Neuronal stem cell (in vitro differentiated cells): ENCODE results near the gene PTCRA.

Source experiments
- DNase-seq: peaks from one replicate; pipeline ENCODE4 v3.0.0-alpha.2; 2013; ENCODE audit warnings: low spot score
- H2AFZ ChIP-seq: one replicate; pipeline ENCODE4 v1.6.1; 2013; ENCODE audit warnings: mild to moderate bottlenecking, low read length, inconsistent platforms
- H2AK5ac ChIP-seq: 2 replicates; pipeline ENCODE4 v1.6.1; 2013; ENCODE audit warnings: low read depth, mild to moderate bottlenecking, inconsistent platforms, low read length, moderate library complexity, mixed read lengths
- H2BK120ac ChIP-seq: 2 replicates; pipeline ENCODE4 v1.6.1; 2013; ENCODE audit warnings: low read depth, mild to moderate bottlenecking, inconsistent platforms, low read length, moderate library complexity, mixed read lengths
- H2BK12ac ChIP-seq: one replicate; pipeline ENCODE4 v1.6.1; 2013; ENCODE audit warnings: low read length, inconsistent platforms
- H2BK15ac ChIP-seq: 2 replicates; pipeline ENCODE4 v1.6.1; 2013; ENCODE audit warnings: mild to moderate bottlenecking, low read length, inconsistent platforms, mixed read lengths
- H2BK5ac ChIP-seq: one replicate; pipeline ENCODE4 v1.6.1; 2013; ENCODE audit warnings: inconsistent platforms, mild to moderate bottlenecking, low read length, moderate library complexity
- H3K14ac ChIP-seq: one replicate; pipeline ENCODE4 v1.6.1; 2013; ENCODE audit warnings: low read length, inconsistent platforms
- H3K18ac ChIP-seq: 2 replicates; pipeline ENCODE4 v1.6.1; 2013; ENCODE audit warnings: low read length, inconsistent platforms
- H3K23ac ChIP-seq: 2 replicates; pipeline ENCODE4 v1.6.1; 2013; ENCODE audit warnings: low read depth, mild to moderate bottlenecking, mixed read lengths, low read length, inconsistent platforms; ENCODE audit not compliant: poor library complexity
- H3K27ac ChIP-seq: replicated peaks from 3 replicates; pipeline ENCODE4 v1.5.1; 2013; ENCODE audit warnings: low read length, inconsistent platforms
- H3K27me3 ChIP-seq, 3 experiments: 2 replicates each; pipeline ENCODE4 v1.6.1; 2013; ENCODE audit warnings: low read length in 3 of 3, mild to moderate bottlenecking in 2 of 3, inconsistent platforms in 1 of 3, low read depth in 1 of 3, mixed read lengths in 1 of 3, moderate library complexity in 1 of 3; ENCODE audit not compliant: control insufficient read depth in 3 of 3, insufficient read depth in 3 of 3
- H3K36me3 ChIP-seq, 2 donors: replicated peaks in 1 of 2; 2 replicates each; pipeline ENCODE4 v1.6.1; 2013; ENCODE audit warnings: low read length in 2 of 2; ENCODE audit not compliant: control insufficient read depth in 2 of 2, insufficient read depth in 2 of 2
- H3K4ac ChIP-seq: 2 replicates; pipeline ENCODE4 v1.6.1; 2013; ENCODE audit warnings: inconsistent platforms, mild to moderate bottlenecking, low read length, moderate library complexity
- H3K4me1 ChIP-seq, 2 donors: 1 replicate in 1 of 2; 2 replicates in 1 of 2; pipeline ENCODE4 v1.6.1; 2013; ENCODE audit warnings: low read length in 2 of 2, low read depth in 1 of 2; ENCODE audit not compliant: control insufficient read depth in 2 of 2, insufficient read depth in 1 of 2
- H3K4me2 ChIP-seq: one replicate; pipeline ENCODE4 v1.6.1; 2013; ENCODE audit warnings: mild to moderate bottlenecking, low read length, inconsistent platforms; ENCODE audit not compliant: insufficient read depth, poor library complexity, severe bottlenecking
- H3K4me3 ChIP-seq, 2 donors: 2 replicates each; pipeline ENCODE4 v1.5.1; 2013; ENCODE audit warnings: low read length in 2 of 2, mild to moderate bottlenecking in 2 of 2, inconsistent platforms in 1 of 2, moderate library complexity in 1 of 2
- H3K79me1 ChIP-seq: one replicate; pipeline ENCODE4 v1.6.1; 2013; ENCODE audit warnings: low read depth, mild to moderate bottlenecking, inconsistent platforms, low read length, moderate library complexity
- H3K9ac ChIP-seq: one replicate; pipeline ENCODE4 v1.6.1; 2013; ENCODE audit warnings: mild to moderate bottlenecking, low read depth, low read length, inconsistent platforms; ENCODE audit not compliant: poor library complexity
- H3K9me3 ChIP-seq, 2 donors: replicated peaks in 1 of 2; 2 replicates each; pipeline versions ENCODE3 to v1.6.1; 2013; ENCODE audit warnings: low read length in 2 of 2, mild to moderate bottlenecking in 2 of 2, inconsistent platforms in 1 of 2, low read depth in 1 of 2, mixed read lengths in 1 of 2, moderate library complexity in 1 of 2; ENCODE audit not compliant: control insufficient read depth in 2 of 2, insufficient read depth in 1 of 2
- H4K8ac ChIP-seq: one replicate; pipeline ENCODE4 v1.6.1; 2013; ENCODE audit warnings: low read depth, mild to moderate bottlenecking, inconsistent platforms, low read length, moderate library complexity
- H4K91ac ChIP-seq: one replicate; pipeline ENCODE4 v1.6.1; 2013; ENCODE audit warnings: low read length, low read depth, mild to moderate bottlenecking, inconsistent platforms; ENCODE audit not compliant: poor library complexity
- WGBS, 2 donors: extraction: QIAGEN DNeasy Blood & Tissue Kit; methylation state at CpG; one replicate each; pipeline ENCODE4 v1.1.7; 2013; ENCODE audit warnings: missing lambda C conversion rate in 2 of 2, mixed read lengths in 1 of 2; ENCODE audit not compliant: insufficient read length in 2 of 2, insufficient replicate concordance in 1 of 2; ENCODE audit errors: extremely low coverage in 2 of 2; 5-methylcytosine and 5-hydroxymethylcytosine counted together

The PTCRA gene

DNA sequence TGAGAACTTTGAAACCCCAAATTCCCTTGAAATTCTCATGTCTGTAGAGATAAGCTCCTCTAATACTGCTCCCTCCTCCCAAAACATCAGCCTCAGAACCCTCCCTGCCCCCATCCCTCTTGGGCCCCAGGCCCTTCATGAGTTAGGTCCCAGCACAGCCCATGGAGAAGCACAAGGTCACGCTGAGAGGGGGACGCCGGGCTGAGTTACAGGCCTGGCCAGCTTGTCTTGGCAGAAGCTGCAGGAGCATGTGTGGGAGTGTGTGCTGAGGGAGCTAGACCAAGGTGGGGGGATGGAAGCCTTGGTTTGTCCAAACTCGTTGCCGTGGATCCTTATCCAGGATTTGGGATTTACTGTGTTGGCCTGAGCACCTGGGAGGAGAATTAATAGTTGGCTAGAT lies 8.5 kb upstream of the PTCRA start:
- no CpG with 5 or more reads among the region's 5 CpGs for WGBS, 2 donors
- no peak overlapping the region for H3K14ac ChIP-seq
- H3K79me1 ChIP-seq, result no peaks in the 10 kb centered on the region
- no peaks in the 10 kb centered on the region for H3K36me3 ChIP-seq
- H3K9me3 ChIP-seq, result no peaks in the 10 kb centered on the region
- H4K8ac ChIP-seq, result no peak overlapping the region
- H2BK120ac ChIP-seq, result no peak overlapping the region
- no peaks in the 10 kb centered on the region for H3K27me3 ChIP-seq
- H2AFZ ChIP-seq, result no peak overlapping the region
- no peak overlapping the region for H2BK12ac ChIP-seq
- H2BK15ac ChIP-seq, result no peak overlapping the region
- no peak overlapping the region for H3K18ac ChIP-seq
- no peak overlapping the region for H2BK5ac ChIP-seq
- H3K4me2 ChIP-seq, result no peak overlapping the region
- no peak overlapping the region for H3K27ac ChIP-seq
- H3K23ac ChIP-seq, result no peak overlapping the region
- no peak for DNase-seq
- H3K4me1 ChIP-seq, result peaks cover 0 to 2% of the 10 kb centered on the region in 2 donors
- peak overlapping the region in 1 of 2 donors; percentile 42 for H3K4me3 ChIP-seq
- no peak overlapping the region for H4K91ac ChIP-seq
- no peak overlapping the region for H3K4ac ChIP-seq
- H2AK5ac ChIP-seq, result no peak overlapping the region
- no peak overlapping the region for H3K9ac ChIP-seq

DNA sequence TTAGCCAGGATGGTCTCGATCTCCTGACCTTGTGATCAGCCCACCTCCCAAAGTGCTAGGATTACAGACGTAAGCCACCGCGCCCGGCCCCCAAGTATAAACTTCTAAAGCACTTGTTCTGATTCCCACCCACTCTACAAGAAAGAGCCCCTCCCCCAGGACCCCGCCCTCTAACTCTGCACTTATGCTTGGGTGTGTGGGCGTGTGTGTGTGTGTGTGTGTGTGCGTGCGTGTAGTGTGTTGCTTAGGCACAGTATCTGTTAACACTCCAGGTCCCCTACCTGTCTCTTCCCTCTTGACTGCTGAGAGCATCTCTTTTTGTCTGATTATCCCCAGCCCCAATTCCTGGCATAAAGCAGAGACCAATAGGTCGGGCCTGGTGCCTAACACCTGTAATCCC lies 6.0 kb upstream of the PTCRA start:
- Histone ChIP-seq H3K9me3 (no peaks in the 10 kb centered on the region), H2AK5ac (no peak overlapping the region), H3K14ac (no peak overlapping the region), H2BK15ac (no peak overlapping the region), H3K4me1 (no peaks in the 10 kb centered on the region), H3K9ac (no peak overlapping the region), H4K91ac (no peak overlapping the region), H3K4ac (no peak overlapping the region), H3K79me1 (no peaks in the 10 kb centered on the region), H3K36me3 (no peaks in the 10 kb centered on the region), H2BK120ac (no peak overlapping the region), H3K4me2 (no peak overlapping the region), H3K4me3 (no peak overlapping the region), H3K27ac (no peak overlapping the region), H2AFZ (no peak overlapping the region), H3K18ac (no peak overlapping the region), H3K23ac (no peak overlapping the region), H3K27me3 (no peaks in the 10 kb centered on the region), H4K8ac (no peak overlapping the region), H2BK5ac (no peak overlapping the region), H2BK12ac (no peak overlapping the region)
- no CpG with 5 or more reads among the region's 10 CpGs for WGBS, 2 donors
- no peak for DNase-seq

DNA sequence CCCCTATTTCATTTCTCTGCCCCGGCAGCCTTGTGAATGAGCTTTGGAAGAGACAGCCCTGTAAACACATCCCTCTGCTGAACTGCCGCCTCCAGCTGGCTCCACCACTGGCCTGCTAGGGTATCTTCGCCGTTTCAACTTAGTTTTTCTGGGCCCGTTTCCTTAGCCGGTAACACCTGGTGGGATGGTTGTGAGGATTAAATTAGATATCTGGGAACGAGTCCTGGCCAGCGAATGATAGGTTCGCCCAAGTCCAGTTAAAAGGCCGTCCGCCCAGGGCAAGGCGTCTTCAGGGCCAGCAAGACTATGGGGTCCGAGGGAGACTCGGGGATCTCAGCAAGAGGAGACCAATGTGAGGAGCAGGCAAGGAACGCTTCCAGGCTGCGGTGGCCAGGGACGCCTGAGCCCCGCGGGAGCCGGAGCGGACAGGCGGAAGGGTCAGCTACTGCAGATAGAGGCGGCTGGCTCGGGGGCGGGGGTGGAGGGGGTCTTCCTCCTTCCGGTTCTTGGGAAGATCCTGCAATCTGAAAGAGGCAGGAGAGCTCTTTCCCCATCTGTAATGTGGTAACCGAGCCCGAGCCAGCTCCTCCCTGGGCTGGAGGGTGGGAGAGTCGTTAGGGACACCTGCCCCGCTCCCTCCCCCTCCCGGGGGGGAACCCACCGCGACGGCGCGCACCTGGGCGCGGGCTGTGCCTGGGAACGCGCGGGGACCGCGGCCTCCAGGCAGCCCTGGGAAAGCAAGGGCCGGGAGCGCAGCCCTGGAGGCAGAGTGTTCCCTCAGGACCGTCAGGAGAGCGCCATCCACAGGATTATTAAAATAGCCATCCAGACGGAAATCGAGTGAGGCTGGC lies 4.5 kb upstream of the PTCRA start:
- peak overlapping the region; percentile 93 for H3K27ac ChIP-seq
- H2BK15ac ChIP-seq, result peak overlapping the region; percentile 58
- H2BK120ac ChIP-seq, result no peak overlapping the region
- peak overlapping the region; percentile 55 for H3K23ac ChIP-seq
- peaks cover 2% of the 10 kb centered on the region for H3K79me1 ChIP-seq
- H3K36me3 ChIP-seq, result no peaks in the 10 kb centered on the region
- H3K4me3 ChIP-seq, result peak overlapping the region in 1 of 2 donors; percentile 87
- no peak overlapping the region for H3K4ac ChIP-seq
- H2AFZ ChIP-seq, result peak overlapping the region; percentile 87
- peak overlapping the region; percentile 97 for H3K18ac ChIP-seq
- no peaks in the 10 kb centered on the region for H3K9me3 ChIP-seq
- peak overlapping the region; percentile 70 for H3K9ac ChIP-seq
- DNase-seq, result peak; percentile 60
- H2AK5ac ChIP-seq, result no peak overlapping the region
- H3K4me1 ChIP-seq, result no peaks in the 10 kb centered on the region
- no peak overlapping the region for H3K14ac ChIP-seq
- H2BK12ac ChIP-seq, result peak overlapping the region; percentile 63
- WGBS, 2 donors, result no CpG with 5 or more reads among the region's 49 CpGs
- H2BK5ac ChIP-seq, result peak overlapping the region; percentile 82
- H4K91ac ChIP-seq, result no peak overlapping the region
- H3K4me2 ChIP-seq, result peak overlapping the region; percentile 84
- H4K8ac ChIP-seq, result no peak overlapping the region
- H3K27me3 ChIP-seq, result no peaks in the 10 kb centered on the region

DNA sequence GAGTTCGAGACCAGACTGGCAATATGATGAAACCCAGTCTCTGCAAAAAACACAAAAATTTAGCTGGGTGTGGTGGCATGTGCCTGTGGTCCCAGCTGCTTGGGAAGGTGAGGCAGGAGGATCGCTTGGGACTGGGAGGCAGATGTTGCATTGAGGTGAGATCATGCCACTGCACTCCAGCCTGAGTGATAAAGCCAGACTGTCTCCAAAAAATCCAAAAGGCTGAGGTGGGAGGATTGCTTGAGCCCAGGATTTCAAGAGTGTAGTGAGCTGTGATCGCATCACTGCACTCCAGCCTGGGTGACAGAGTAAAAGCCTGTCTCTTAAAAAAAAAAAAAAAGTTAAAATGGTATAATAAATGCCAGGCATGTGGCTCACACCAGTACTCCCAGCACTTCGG lies 1.3 kb upstream of the PTCRA start:
- no peak overlapping the region for H4K91ac ChIP-seq
- H3K4me1 ChIP-seq, result no peaks in the 10 kb centered on the region
- H3K27ac ChIP-seq, result no peak overlapping the region
- H3K9ac ChIP-seq, result no peak overlapping the region
- H3K23ac ChIP-seq, result no peak overlapping the region
- H3K4me2 ChIP-seq, result no peak overlapping the region
- no peak overlapping the region for H2BK12ac ChIP-seq
- H3K27me3 ChIP-seq, result no peaks in the 10 kb centered on the region
- no peaks in the 10 kb centered on the region for H3K9me3 ChIP-seq
- no peak overlapping the region for H2AK5ac ChIP-seq
- H2AFZ ChIP-seq, result no peak overlapping the region
- no peak overlapping the region for H3K4me3 ChIP-seq
- no peak overlapping the region for H2BK120ac ChIP-seq
- WGBS, 2 donors, result no CpG with 5 or more reads among the region's 4 CpGs
- no peak overlapping the region for H2BK15ac ChIP-seq
- no peak overlapping the region for H4K8ac ChIP-seq
- no peak overlapping the region for H3K14ac ChIP-seq
- no peak overlapping the region for H3K18ac ChIP-seq
- no peaks in the 10 kb centered on the region for H3K36me3 ChIP-seq
- no peak overlapping the region for H3K4ac ChIP-seq
- peaks cover 2% of the 10 kb centered on the region for H3K79me1 ChIP-seq
- DNase-seq, result no peak
- no peak overlapping the region for H2BK5ac ChIP-seq
